Measurements from ENCODE around the gene TMPRSS12.

TMPRSS12 gene

GRCh38 chr12:50913224-50913623 is 70.5 kb downstream of the TMPRSS12 start:
- TF ChIP-seq ZFX (IDR thresholded peaks at IDR 0.05; ENCODE audit: borderline replicate concordance), result no peak
- TF ChIP-seq, protein P1, sequence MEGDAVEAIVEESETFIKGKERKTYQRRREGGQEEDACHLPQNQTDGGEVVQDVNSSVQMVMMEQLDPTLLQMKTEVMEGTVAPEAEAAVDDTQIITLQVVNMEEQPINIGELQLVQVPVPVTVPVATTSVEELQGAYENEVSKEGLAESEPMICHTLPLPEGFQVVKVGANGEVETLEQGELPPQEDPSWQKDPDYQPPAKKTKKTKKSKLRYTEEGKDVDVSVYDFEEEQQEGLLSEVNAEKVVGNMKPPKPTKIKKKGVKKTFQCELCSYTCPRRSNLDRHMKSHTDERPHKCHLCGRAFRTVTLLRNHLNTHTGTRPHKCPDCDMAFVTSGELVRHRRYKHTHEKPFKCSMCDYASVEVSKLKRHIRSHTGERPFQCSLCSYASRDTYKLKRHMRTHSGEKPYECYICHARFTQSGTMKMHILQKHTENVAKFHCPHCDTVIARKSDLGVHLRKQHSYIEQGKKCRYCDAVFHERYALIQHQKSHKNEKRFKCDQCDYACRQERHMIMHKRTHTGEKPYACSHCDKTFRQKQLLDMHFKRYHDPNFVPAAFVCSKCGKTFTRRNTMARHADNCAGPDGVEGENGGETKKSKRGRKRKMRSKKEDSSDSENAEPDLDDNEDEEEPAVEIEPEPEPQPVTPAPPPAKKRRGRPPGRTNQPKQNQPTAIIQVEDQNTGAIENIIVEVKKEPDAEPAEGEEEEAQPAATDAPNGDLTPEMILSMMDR (IDR thresholded peaks at IDR 0.05), result no peak
- no peak overlapping the region for H3K27ac ChIP-seq

DNA sequence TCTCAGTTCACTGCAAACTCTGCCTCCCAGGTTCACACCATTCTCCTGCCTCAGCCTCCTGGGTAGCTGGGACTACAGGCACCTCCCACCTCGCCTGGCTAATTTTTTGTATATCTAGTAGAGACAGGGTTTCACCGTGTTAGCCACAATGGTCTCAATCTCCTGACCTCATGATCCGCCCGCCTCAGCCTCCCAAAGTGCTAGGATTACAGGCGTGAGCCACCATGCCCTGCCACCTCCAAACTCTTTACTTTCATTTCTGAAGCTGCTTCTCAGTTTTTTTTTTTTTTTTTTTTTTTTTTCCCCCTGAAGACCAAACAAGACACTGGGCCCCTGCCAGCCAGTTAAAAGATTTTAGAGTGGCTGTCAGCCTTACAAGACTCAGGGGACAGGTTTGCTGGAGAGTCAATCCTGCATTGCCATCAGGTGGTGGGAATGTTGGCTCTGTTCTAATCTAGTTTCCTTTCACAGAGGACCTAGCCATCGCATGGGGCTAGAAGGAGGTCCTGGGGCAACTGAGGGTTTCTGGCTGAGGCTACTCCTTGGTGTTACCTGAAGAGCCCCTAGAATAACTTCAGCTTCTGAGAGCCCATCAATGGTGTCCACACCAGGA is 72.3 kb downstream of the TMPRSS12 start:
- no peak overlapping the region for H3K27ac ChIP-seq
- TF ChIP-seq, protein P1 (IDR thresholded peaks at IDR 0.05), result no peak
- no peak for TF ChIP-seq ZFX (IDR thresholded peaks at IDR 0.05; ENCODE audit: borderline replicate concordance)

- H3K27ac ChIP-seq, result no peak overlapping the region
- no peak for TF ChIP-seq ZFX (IDR thresholded peaks at IDR 0.05; ENCODE audit: borderline replicate concordance)
- TF ChIP-seq, protein P1 (IDR thresholded peaks at IDR 0.05), result no peak
Measured at GRCh38 chr12:50916292-50916691, 73.6 kb downstream of the TMPRSS12 start.

DNA sequence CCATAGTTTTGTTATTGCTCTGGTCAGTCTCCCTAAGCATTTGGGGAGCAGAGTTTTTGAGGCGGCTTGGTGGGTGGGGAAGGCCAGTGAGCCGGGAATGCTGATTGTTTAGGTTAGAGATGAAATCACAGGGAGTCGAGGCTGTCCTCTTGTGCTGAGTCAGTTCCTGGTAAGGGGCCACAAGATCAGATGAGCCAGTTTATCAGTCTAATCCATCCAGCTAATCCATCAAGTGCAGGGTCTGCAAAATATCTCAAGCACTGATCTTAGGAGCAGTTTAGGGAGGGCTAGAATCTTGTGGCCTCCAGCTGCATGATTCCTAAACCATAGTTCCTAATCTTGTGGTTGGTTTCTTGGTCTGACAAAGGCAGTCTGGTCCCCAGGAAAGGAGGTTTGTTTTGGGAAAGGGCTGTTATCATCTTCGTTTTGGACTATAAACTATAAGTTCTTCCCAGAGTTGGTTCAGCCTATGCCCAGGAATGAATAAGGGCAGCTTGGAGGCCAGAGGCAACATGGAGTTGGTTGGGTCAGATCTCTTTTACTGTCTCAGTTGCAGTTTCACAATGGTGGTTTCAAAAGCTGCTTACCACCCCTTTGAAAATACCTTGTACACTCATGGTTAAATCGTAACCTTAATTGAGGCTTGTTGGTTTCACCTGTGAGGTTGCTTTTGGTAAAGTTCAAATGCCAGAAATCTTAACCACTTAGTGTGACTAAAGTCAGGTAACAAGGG is 76.0 kb downstream of the TMPRSS12 start:
- H3K27ac ChIP-seq, result no peak overlapping the region
- no peak for TF ChIP-seq ZFX (IDR thresholded peaks at IDR 0.05; ENCODE audit: borderline replicate concordance)
- TF ChIP-seq, protein P1 (IDR thresholded peaks at IDR 0.05), result no peak

GRCh38 chr12:50922820-50923219 is 80.1 kb downstream of the TMPRSS12 start:
- TF ChIP-seq, protein P1 (IDR thresholded peaks at IDR 0.05), result no peak
- TF ChIP-seq ZFX (IDR thresholded peaks at IDR 0.05; ENCODE audit: borderline replicate concordance), result no peak
- peak overlapping the region; percentile 96 for H3K27ac ChIP-seq

DNA sequence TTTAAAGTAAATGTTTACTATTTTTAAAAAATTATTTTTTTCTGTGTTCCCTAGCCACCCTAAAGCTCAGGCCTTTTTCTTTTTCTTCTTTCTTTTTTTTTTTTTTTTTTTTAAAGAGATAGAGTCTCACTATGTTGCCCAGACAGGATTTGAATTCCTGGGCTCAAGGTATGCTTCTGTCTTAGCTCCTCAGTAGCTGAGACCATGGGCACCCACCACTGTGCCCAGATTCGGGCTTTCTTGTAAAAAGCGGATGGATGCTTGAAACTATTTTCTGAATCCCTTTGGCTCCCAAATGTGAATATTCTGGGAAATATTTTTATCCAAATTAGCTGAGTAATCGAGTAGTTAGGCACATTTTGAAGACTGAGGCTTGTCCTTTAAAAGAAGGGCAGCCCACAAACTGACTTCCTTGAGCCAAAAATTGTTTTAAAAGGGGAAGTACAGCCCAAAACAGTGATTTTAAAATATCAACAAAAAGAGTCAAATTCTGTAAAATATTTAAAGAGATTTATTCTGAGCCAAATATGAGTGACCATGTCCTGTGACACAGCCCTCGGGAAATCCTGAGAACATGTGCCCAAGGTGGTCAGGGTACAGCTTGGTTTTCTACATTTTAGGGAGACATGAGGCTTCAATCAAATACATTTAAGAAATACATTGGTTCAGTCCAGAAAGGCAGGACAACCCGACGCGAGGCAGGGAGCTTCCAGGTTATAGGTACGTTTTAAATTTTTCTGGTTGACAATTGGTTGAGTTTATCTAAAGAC is 80.8 kb downstream of the TMPRSS12 start:
- H3K27ac ChIP-seq, result peak overlapping the region; percentile 96
- TF ChIP-seq, protein P1 (IDR thresholded peaks at IDR 0.05), result no peak
- no peak for TF ChIP-seq ZFX (IDR thresholded peaks at IDR 0.05; ENCODE audit: borderline replicate concordance)

DNA sequence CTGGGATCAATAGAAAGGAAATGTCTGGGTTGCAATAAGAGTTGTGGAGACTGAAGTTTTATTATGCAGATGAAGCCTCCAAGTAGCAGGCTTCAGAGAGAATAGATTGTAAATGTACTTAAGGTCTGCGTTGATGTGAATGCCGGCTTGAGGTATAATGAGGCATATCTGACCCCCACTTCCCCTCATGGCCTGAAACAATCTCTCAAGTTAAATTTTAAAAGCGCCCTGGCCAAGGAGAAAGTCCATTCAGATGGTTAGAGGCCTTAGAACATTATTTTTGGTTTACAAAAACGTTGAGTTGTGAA is 81.4 kb downstream of the TMPRSS12 start:
- TF ChIP-seq, protein P1 (IDR thresholded peaks at IDR 0.05), result no peak
- TF ChIP-seq ZFX (IDR thresholded peaks at IDR 0.05; ENCODE audit: borderline replicate concordance), result no peak
- peak overlapping the region; percentile 96 for H3K27ac ChIP-seq
